Heart left ventricle (tissue), 16 donors: ENCODE data around the gene SESN1. TPM values are rescaled to one million over a fixed set of nuclear protein-coding genes. Genes with fewer than 3 reads are reported as not detected.
A peak's percentile ranks its signal among the peaks of the same experiment; 100 is the strongest.

Experiments
- ATAC-seq, 4 donors: fragments of 200-7000 bp; cut with Tn5 transposase; one replicate each; pipeline ENCODE4 v1.9.1; 2020 to 2022; ENCODE audit warnings: moderate library complexity in 4 of 4, mild to moderate bottlenecking in 3 of 4, moderate number of reproducible peaks in 1 of 4
- DNase-seq, 5 donors: peaks; one replicate each; pipeline ENCODE4 v3.0.0-alpha.2; 2020
- H3K27ac ChIP-seq, 12 donors: fragments of 200-600 bp; sonication (generic) in 4 of 12; one replicate each; pipeline versions ENCODE4 v1.5.0 to v1.8.0; 2016 to 2022; ENCODE audit warnings: mild to moderate bottlenecking in 2 of 12
- H3K27me3 ChIP-seq, 9 donors: fragments of 200-600 bp; sonication (generic) in 2 of 9; one replicate each; pipeline versions ENCODE4 v1.5.1 to v1.8.0; 2016 to 2022; ENCODE audit warnings: mild to moderate bottlenecking in 3 of 9
- H3K36me3 ChIP-seq, 9 donors: fragments of 200-600 bp; sonication (generic) in 2 of 9; one replicate each; pipeline versions ENCODE4 v1.5.0 to v1.8.0; 2018 to 2022; ENCODE audit warnings: mild to moderate bottlenecking in 2 of 9
- H3K4me1 ChIP-seq, 12 donors: fragments of 200-600 bp; sonication (generic) in 4 of 12; one replicate each; pipeline versions ENCODE4 v1.5.0 to v1.8.0; 2016 to 2022; ENCODE audit warnings: mild to moderate bottlenecking in 3 of 12
- H3K4me3 ChIP-seq, 12 donors: fragments of 200-600 bp; sonication (generic) in 4 of 12; one replicate each; pipeline versions ENCODE4 v1.5.0 to v1.8.0; 2017 to 2022; ENCODE audit warnings: mild to moderate bottlenecking in 9 of 12, moderate library complexity in 4 of 12
- H3K9me3 ChIP-seq, 12 donors: fragments of 200-600 bp; sonication (generic) in 4 of 12; one replicate each; pipeline versions ENCODE4 v1.5.0 to v1.8.0; 2016 to 2022; ENCODE audit warnings: mild to moderate bottlenecking in 1 of 12
- POLR2A ChIP-seq, 2 donors: fragments of 450-650 bp; IDR thresholded peaks; one replicate each; pipeline ENCODE4 v1.6.1; 2017; ENCODE audit warnings: antibody characterized with exemption in 2 of 2, mild to moderate bottlenecking in 2 of 2, moderate library complexity in 2 of 2
- WGBS, 4 donors: extraction: QIAGEN DNeasy Blood & Tissue Kit in 2 of 4; methylation state at CpG; one replicate each; pipeline versions ENCODE4 v1.1.5 to v1.1.7; 2013 to 2018; 5-methylcytosine and 5-hydroxymethylcytosine counted together
- intact Hi-C, 10 donors: fragments of 100-400 bp; cut with DNase I; formaldehyde crosslinking; loops; one replicate each; pipeline versions ENCODE4 v1.11.1 to v1.14.2; 2022
- polyA plus RNA-seq, 2 donors: library from polyadenylated mRNA; stranded (reverse); fragments of 200-250 nt; gene quantifications; one replicate each; pipeline ENCODE4 v1.2.3, GENCODE V29; 2013
- total RNA-seq, 9 donors: library from RNA; depleted of rRNA in 2 of 9; stranded (reverse); fragments of >200 nt in 2 of 9; fragmentation: NEBNext Ultra II Directional in 3 of 9; extraction: Animal tissue kit (Norgen Biotek cat#: 25700) in 3 of 9; gene quantifications; one replicate each; pipeline versions ENCODE4 v1.1.0 to v1.2.4, GENCODE V29; 2016 to 2023
- TF ChIP-seq, protein P1 (sequence below), 12 donors: fragments of 200-600 bp; sonication (generic) in 4 of 12; IDR thresholded peaks; one replicate each; pipeline versions ENCODE4 v1.5.0 to v1.8.0; 2018 to 2022; ENCODE audit warnings: antibody characterized with exemption in 12 of 12, mild to moderate bottlenecking in 5 of 12
- donor health status: ischemic (EF 13 %, LVEDD 7.1; RV severe dilation, severe dysfunction).
- donor health status: healthy with polysubstance abuse.
- donor health status: DM: no; HTN: yes; CAD: no.
- donor health status: DM: no; HTN: no; CAD: no.
- donor health status: ischemic (EF 25% LVEDD 6.9; RV normal size, moderate dysfunction).
- donor health status: ischemic (EF 25% LVEDD 5.7; RV mildly dilated, moderate dysfunction).
- donor health status: healthy.
- donor health status: DM: yes; HTN: yes; CAD: no.
- donor health status: ischemic (EF 35%, LVEDD 5.7; RV mildly dilated, moderate dysfunction).
- donor health status: nonischemic (EF 11% LVEDD 7.7; RV severe dilation, severe dysfunction).
- donor health status: DM: yes; HTN: yes; CAD: no.
- donor health status: PGD.
- donor health status: ischemic (EF 29% LVEDD 5.4; RV normal size, mild dysfunction).
- donor health status: nonischemic (EF 23%, LVEDD 6.1; RV moderate dilation, normal function).

Gene SESN1
- total and polyA plus RNA-seq, 11 donors = 22.5 to 63.2 (median 34.6) TPM

DNA sequence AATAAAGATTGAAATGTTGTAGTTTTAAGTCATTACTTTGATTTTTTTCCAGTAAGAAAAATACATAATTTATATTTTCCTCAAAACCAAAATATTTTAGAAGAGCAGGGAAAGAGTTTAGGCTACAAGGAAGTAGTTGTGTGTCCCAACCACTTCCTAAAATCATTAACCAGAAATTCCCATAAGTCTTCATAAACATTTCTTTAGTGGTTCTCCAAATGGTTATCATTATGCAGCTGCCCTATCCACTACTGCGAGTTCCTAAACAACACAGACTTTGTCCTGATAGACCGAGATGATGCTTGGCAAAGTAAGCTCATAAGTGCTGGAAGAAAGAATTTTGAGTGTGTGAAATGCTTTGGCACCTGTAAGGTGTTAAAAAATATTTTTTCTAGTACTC is 152.8 kb downstream of the SESN1 start:
- WGBS, 4 donors = 19 to 25% (median 23%) methylated on average over 2 of the region's 2 CpGs
- ATAC-seq = no peak
- Histone ChIP-seq H3K4me3 (no peak overlapping the region), H3K27me3 (no peaks in the 10 kb centered on the region), H3K9me3 (no peaks in the 10 kb centered on the region), H3K36me3 (no peaks in the 10 kb centered on the region), H3K4me1 (peaks cover 7 to 61% (median 48%) of the 10 kb centered on the region in 12 donors), H3K27ac (peak overlapping the region in 7 of 12 donors; percentile 83 to 96 (median 94))
- intact Hi-C loops = loop anchor here in 9 of 10 donors (5.0 to 10.0 kb wide), 6 partner anchors 40 to 133 kb away; no protein-coding TSS in a partner anchor
- no peak for TF ChIP-seq POLR2A (IDR thresholded peaks at IDR 0.05)
- TF ChIP-seq, protein P1, sequence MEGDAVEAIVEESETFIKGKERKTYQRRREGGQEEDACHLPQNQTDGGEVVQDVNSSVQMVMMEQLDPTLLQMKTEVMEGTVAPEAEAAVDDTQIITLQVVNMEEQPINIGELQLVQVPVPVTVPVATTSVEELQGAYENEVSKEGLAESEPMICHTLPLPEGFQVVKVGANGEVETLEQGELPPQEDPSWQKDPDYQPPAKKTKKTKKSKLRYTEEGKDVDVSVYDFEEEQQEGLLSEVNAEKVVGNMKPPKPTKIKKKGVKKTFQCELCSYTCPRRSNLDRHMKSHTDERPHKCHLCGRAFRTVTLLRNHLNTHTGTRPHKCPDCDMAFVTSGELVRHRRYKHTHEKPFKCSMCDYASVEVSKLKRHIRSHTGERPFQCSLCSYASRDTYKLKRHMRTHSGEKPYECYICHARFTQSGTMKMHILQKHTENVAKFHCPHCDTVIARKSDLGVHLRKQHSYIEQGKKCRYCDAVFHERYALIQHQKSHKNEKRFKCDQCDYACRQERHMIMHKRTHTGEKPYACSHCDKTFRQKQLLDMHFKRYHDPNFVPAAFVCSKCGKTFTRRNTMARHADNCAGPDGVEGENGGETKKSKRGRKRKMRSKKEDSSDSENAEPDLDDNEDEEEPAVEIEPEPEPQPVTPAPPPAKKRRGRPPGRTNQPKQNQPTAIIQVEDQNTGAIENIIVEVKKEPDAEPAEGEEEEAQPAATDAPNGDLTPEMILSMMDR (IDR thresholded peaks at IDR 0.05) = no peak
- DNase-seq = no peak

DNA sequence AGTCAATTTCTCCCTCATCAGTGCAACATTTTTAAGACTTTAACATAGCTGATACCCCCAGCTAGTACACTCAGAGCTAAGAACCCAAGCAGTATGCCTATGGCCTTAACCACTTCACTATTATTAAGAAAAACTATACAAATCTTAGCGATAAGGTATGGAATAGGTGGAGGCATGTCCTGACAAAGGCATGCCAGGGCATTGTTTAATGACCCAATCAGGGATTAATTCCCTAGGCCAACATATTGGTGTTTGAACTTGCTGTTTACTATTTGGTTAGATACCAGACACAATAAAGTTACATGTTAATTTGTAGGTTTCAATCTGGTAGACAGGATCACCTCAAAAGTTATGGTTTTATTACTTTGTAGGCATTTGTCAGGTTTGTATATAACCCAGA is 153.4 kb downstream of the SESN1 start:
- Histone ChIP-seq H3K27ac (peak overlapping the region in 1 of 12 donors; percentile 5), H3K27me3 (no peaks in the 10 kb centered on the region), H3K9me3 (no peaks in the 10 kb centered on the region), H3K36me3 (no peaks in the 10 kb centered on the region), H3K4me3 (no peak overlapping the region), H3K4me1 (peaks cover 5 to 55% (median 42%) of the 10 kb centered on the region in 12 donors)
- WGBS, 4 donors = 89 to 100% (median 97%) methylated on average over 1 of the region's 1 CpG
- no peak for DNase-seq
- intact Hi-C loops = loop anchor here in 9 of 10 donors (5.0 to 10.0 kb wide), 6 partner anchors 39 to 134 kb away; no protein-coding TSS in a partner anchor
- TF ChIP-seq POLR2A (IDR thresholded peaks at IDR 0.05) = no peak
- TF ChIP-seq, protein P1 (IDR thresholded peaks at IDR 0.05) = no peak
- no peak for ATAC-seq

DNA sequence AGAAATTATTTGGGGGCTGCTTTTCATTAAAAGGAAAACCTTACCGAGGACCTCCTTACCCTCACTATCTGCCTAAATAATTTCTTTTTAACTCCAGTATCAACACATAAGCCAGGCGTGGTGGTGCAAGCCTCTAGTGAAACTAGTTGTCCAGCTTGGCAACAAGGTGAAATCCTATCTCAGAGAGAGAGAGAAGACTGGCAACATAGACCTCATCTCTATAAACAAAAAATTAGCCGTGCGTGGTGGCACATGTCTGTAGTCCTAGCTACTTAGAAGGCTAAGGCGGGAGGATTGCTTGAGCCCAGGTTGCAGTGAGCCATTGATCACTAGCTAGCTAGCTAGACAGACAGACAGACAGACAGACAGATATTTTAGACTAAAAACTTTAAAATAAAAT is 153.9 kb downstream of the SESN1 start:
- intact Hi-C loops = loop anchor here in 9 of 10 donors (5.0 to 10.0 kb wide), 6 partner anchors 38 to 134 kb away; no protein-coding TSS in a partner anchor
- Histone ChIP-seq H3K4me3 (no peak overlapping the region), H3K4me1 (peaks cover 3 to 50% (median 37%) of the 10 kb centered on the region in 12 donors), H3K9me3 (no peaks in the 10 kb centered on the region), H3K36me3 (no peaks in the 10 kb centered on the region), H3K27me3 (no peaks in the 10 kb centered on the region), H3K27ac (peak overlapping the region in 1 of 12 donors; percentile 5)
- DNase-seq = no peak
- TF ChIP-seq POLR2A (IDR thresholded peaks at IDR 0.05) = no peak
- TF ChIP-seq, protein P1 (IDR thresholded peaks at IDR 0.05) = no peak
- no peak for ATAC-seq
- 73 to 78% (median 77%) methylated on average over 5 of the region's 5 CpGs for WGBS, 4 donors

DNA sequence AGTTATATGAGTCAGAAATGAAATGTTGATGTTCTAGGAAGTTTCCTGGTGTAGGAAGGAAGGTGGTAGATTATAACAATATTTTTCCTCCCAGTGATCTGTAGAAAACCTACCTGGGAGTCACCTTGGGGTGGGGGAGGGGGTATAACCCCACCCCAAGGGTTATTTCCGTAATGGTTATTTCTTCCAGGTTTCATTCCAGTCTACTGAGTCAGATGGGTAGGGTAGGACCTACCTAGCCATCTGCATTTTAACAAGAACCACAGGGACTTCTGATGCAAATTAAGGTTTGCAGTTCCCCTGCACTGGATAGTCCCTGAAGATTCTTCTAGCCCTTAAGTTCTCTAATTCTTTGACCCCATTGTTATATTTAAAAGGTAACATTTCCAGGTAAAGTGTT is 157.5 kb downstream of the SESN1 start:
- intact Hi-C loops = no loop called here
- H3K9me3 ChIP-seq = no peaks in the 10 kb centered on the region
- H3K4me3 ChIP-seq = no peak overlapping the region
- H3K27ac ChIP-seq = no peak overlapping the region
- 92 to 96% (median 95%) methylated on average over 1 of the region's 1 CpG for WGBS, 4 donors
- DNase-seq = no peak
- H3K27me3 ChIP-seq = no peaks in the 10 kb centered on the region
- H3K4me1 ChIP-seq = peaks cover 0 to 14% (median 6%) of the 10 kb centered on the region in 12 donors
- ATAC-seq = no peak
- TF ChIP-seq POLR2A (IDR thresholded peaks at IDR 0.05) = no peak
- TF ChIP-seq, protein P1 (IDR thresholded peaks at IDR 0.05) = no peak
- H3K36me3 ChIP-seq = no peaks in the 10 kb centered on the region

Other genes with a start within 250 kb of the SESN1 start
- 10 to 100 TPM in 5 of 9 donors, 1 to 10 TPM in 4; 5.7 to 18.0 (median 10.2) TPM for gene ARMC2, start 246.4 kb downstream of the SESN1 start, total RNA-seq
- 1 to 10 TPM; 3.1 to 4.9 TPM for gene ARMC2, start 246.4 kb downstream of the SESN1 start, polyA plus RNA-seq
- gene CEP57L1, start 661 bp upstream of the SESN1 start, total RNA-seq = 10 to 100 TPM in 5 of 9 donors, 1 to 10 TPM in 4; 5.9 to 13.8 (median 10.3) TPM
- 1 to 10 TPM; 6.9 to 7.9 TPM for gene CEP57L1, start 661 bp upstream of the SESN1 start, polyA plus RNA-seq